Ishikawa (cell line): ENCODE results near the gene EVL.

Experiments
- RAD21 ChIP-seq: IDR thresholded peaks from 2 replicates; pipeline ENCODE4 v1.6.1; 2012; ENCODE audit warnings: low read depth
- REST ChIP-seq: IDR thresholded peaks from 2 replicates; pipeline ENCODE4 v1.6.1; 2012; ENCODE audit warnings: low read depth, mild to moderate bottlenecking
- ZBTB7A ChIP-seq: IDR thresholded peaks from 2 replicates; pipeline ENCODE4 v1.6.1; 2012; ENCODE audit warnings: low read depth

GRCh38 chr14:100191584-100192249, 126.5 kb downstream of the EVL start:
- no peak for TF ChIP-seq REST
- TF ChIP-seq RAD21, result no peak
- TF ChIP-seq ZBTB7A, result no peak
